Breast epithelium (tissue), 4 donors: Measurements from ENCODE around the gene C17orf75. TPM values are rescaled to one million over a fixed set of nuclear protein-coding genes. Genes with fewer than 3 reads are reported as not detected.
A peak's percentile ranks its signal among the peaks of the same experiment; 100 is the strongest.

Experiments used
- DNase-seq, 2 donors: peaks; one replicate each; pipeline ENCODE4 v3.0.0-alpha.2; 2019; ENCODE audit warnings: low spot score in 2 of 2
- H3K27ac ChIP-seq, 2 donors: fragments of 200-600 bp; sonication (generic) in 1 of 2; one replicate each; pipeline ENCODE4 v1.5.1; 2016 to 2019; ENCODE audit warnings: mild to moderate bottlenecking in 1 of 2
- H3K27me3 ChIP-seq, 2 donors: fragments of 200-600 bp; sonication (generic) in 1 of 2; one replicate each; pipeline versions ENCODE4 v1.5.1 to v1.6.0; 2017 to 2019; ENCODE audit warnings: control low read depth in 1 of 2, mild to moderate bottlenecking in 1 of 2
- H3K36me3 ChIP-seq: fragments of 200-600 bp; one replicate; pipeline ENCODE4 v1.5.1; 2019
- H3K4me1 ChIP-seq, 2 donors: fragments of 200-600 bp; sonication (generic); one replicate each; pipeline ENCODE4 v1.5.1; 2016 to 2019; ENCODE audit warnings: control low read depth in 1 of 2
- H3K4me3 ChIP-seq, 3 donors: fragments of 200-600 bp; sonication (generic); 1 replicate in 2 of 3; 2 replicates in 1 of 3; pipeline ENCODE4 v1.5.1; 2016 to 2019; ENCODE audit warnings: mild to moderate bottlenecking in 3 of 3, moderate library complexity in 2 of 3
- H3K9me3 ChIP-seq, 2 donors: fragments of 200-600 bp; sonication (generic) in 1 of 2; one replicate each; pipeline ENCODE4 v1.5.1; 2016 to 2019; ENCODE audit warnings: control low read depth in 1 of 2
- CTCF ChIP-seq, 3 donors: fragments of 450-650 bp; IDR thresholded peaks; one replicate each; pipeline ENCODE4 v1.5.1; 2016 to 2017; ENCODE audit warnings: antibody characterized with exemption in 3 of 3, mild to moderate bottlenecking in 3 of 3, moderate library complexity in 3 of 3
- POLR2A ChIP-seq: fragments of 450-650 bp; IDR thresholded peaks from one replicate; pipeline ENCODE4 v1.6.1; 2016; ENCODE audit warnings: antibody characterized with exemption, mild to moderate bottlenecking, moderate library complexity
- POLR2AphosphoS5 ChIP-seq, 3 donors: sonication (generic); formaldehyde crosslinking; IDR thresholded peaks; one replicate each; pipeline ENCODE4 v1.6.1; 2017; ENCODE audit warnings: antibody characterized with exemption in 3 of 3
- intact Hi-C: fragments of 100-400 bp; cut with DNase I; formaldehyde crosslinking; loops from one replicate; pipeline ENCODE4 v1.15.1; 2023; ENCODE audit warnings: low total_unique reads
- total RNA-seq, 3 donors: library from RNA; depleted of rRNA; stranded (reverse); fragments of >200 nt; gene quantifications; one replicate each; pipeline ENCODE4 v1.1.0, GENCODE V29; 2016

C17orf75 gene
- total RNA-seq, 3 donors from 2014 or later, result 11.5 to 16.5 (median 14.7) TPM

GRCh38 chr17:32302037-32302436, 39.9 kb downstream of the C17orf75 start:
- H3K4me3 ChIP-seq, result no peak overlapping the region
- no peak overlapping the region for H3K27ac ChIP-seq
- TF ChIP-seq CTCF (IDR thresholded peaks at IDR 0.05) (no peak), POLR2A (no peak), POLR2AphosphoS5 (IDR thresholded peaks at IDR 0.05) (no peak)
- no peaks in the 10 kb centered on the region for H3K4me1 ChIP-seq
- no peaks in the 10 kb centered on the region for H3K36me3 ChIP-seq
- H3K9me3 ChIP-seq, result no peaks in the 10 kb centered on the region
- DNase-seq, result no peak
- no peaks in the 10 kb centered on the region for H3K27me3 ChIP-seq
- intact Hi-C loops, result no loop called here

GRCh38 chr17:32299580-32300164, 42.3 kb downstream of the C17orf75 start:
- Histone ChIP-seq H3K27ac (no peak overlapping the region), H3K36me3 (no peaks in the 10 kb centered on the region), H3K27me3 (no peaks in the 10 kb centered on the region), H3K9me3 (no peaks in the 10 kb centered on the region), H3K4me1 (no peaks in the 10 kb centered on the region), H3K4me3 (no peak overlapping the region)
- intact Hi-C loops, result no loop called here
- TF ChIP-seq CTCF (IDR thresholded peaks at IDR 0.05), result no peak
- no peak for DNase-seq

GRCh38 chr17:32298721-32299579, 43.0 kb downstream of the C17orf75 start:
- TF ChIP-seq POLR2AphosphoS5 (IDR thresholded peaks at IDR 0.05), result no peak
- TF ChIP-seq POLR2A, result no peak
- TF ChIP-seq CTCF (IDR thresholded peaks at IDR 0.05), result no peak
- H3K4me1 ChIP-seq, result no peaks in the 10 kb centered on the region
- no peak overlapping the region for H3K27ac ChIP-seq
- H3K4me3 ChIP-seq, result no peak overlapping the region
- H3K9me3 ChIP-seq, result no peaks in the 10 kb centered on the region
- no peaks in the 10 kb centered on the region for H3K27me3 ChIP-seq
- intact Hi-C loops, result no loop called here
- no peaks in the 10 kb centered on the region for H3K36me3 ChIP-seq
- DNase-seq, result peak in 1 of 2 donors; percentile 57

- Histone ChIP-seq H3K36me3 (no peaks in the 10 kb centered on the region), H3K27me3 (no peaks in the 10 kb centered on the region), H3K9me3 (no peaks in the 10 kb centered on the region), H3K4me3 (no peak overlapping the region), H3K27ac (no peak overlapping the region), H3K4me1 (no peaks in the 10 kb centered on the region)
- intact Hi-C loops, result no loop called here
- no peak for DNase-seq
- TF ChIP-seq CTCF (IDR thresholded peaks at IDR 0.05) (no peak), POLR2AphosphoS5 (IDR thresholded peaks at IDR 0.05) (no peak), POLR2A (no peak)
These were observed 43.7 kb downstream of the C17orf75 start for GRCh38 chr17:32298298-32298697.

- Histone ChIP-seq H3K36me3 (no peaks in the 10 kb centered on the region), H3K27ac (no peak overlapping the region), H3K9me3 (no peaks in the 10 kb centered on the region), H3K4me3 (no peak overlapping the region), H3K27me3 (no peaks in the 10 kb centered on the region), H3K4me1 (no peaks in the 10 kb centered on the region)
- DNase-seq, result no peak
- intact Hi-C loops, result no loop called here
- TF ChIP-seq POLR2AphosphoS5 (IDR thresholded peaks at IDR 0.05), result no peak
- TF ChIP-seq POLR2A, result no peak
- no peak for TF ChIP-seq CTCF (IDR thresholded peaks at IDR 0.05)
These were observed 44.1 kb downstream of the C17orf75 start for GRCh38 chr17:32297860-32298259.
